Measurements from ENCODE around the gene KLK14.

Gene KLK14

GRCh38 chr19:51083783-51084182, 1.1 kb upstream of the KLK14 start:
- no peak overlapping the region for H3K4me3 ChIP-seq (ENCODE audit: low read depth, low read length)
- H3K4me1 ChIP-seq (ENCODE audit: control insufficient read depth, insufficient read depth, low read length): no peaks in the 10 kb centered on the region
- H3K36me3 ChIP-seq (ENCODE audit: control insufficient read depth, insufficient read depth, low read length): no peaks in the 10 kb centered on the region
- no peaks in the 10 kb centered on the region for H3K27me3 ChIP-seq (ENCODE audit: control insufficient read depth, insufficient read depth, low read length)
- no peak overlapping the region for H3K9ac ChIP-seq (ENCODE audit: low read depth, low read length)
- no peak overlapping the region for H3K27ac ChIP-seq (ENCODE audit: low read depth, low read length)
- H3K9me3 ChIP-seq (ENCODE audit: control insufficient read depth, insufficient read depth, low read length): no peaks in the 10 kb centered on the region

- Histone ChIP-seq H3K27me3 (ENCODE audit: control insufficient read depth, insufficient read depth, low read length) (no peaks in the 10 kb centered on the region), H3K4me3 (ENCODE audit: low read depth, low read length) (no peak overlapping the region), H3K4me1 (ENCODE audit: control insufficient read depth, insufficient read depth, low read length) (no peaks in the 10 kb centered on the region), H3K27ac (ENCODE audit: low read depth, low read length) (no peak overlapping the region), H3K9me3 (ENCODE audit: control insufficient read depth, insufficient read depth, low read length) (no peaks in the 10 kb centered on the region), H3K9ac (ENCODE audit: low read depth, low read length) (no peak overlapping the region), H3K36me3 (ENCODE audit: control insufficient read depth, insufficient read depth, low read length) (no peaks in the 10 kb centered on the region)
Observed at GRCh38 chr19:51083181-51083580, 494 bp upstream of the KLK14 start.

- H3K4me3 ChIP-seq (ENCODE audit: low read depth, low read length): no peak overlapping the region
- H3K9ac ChIP-seq (ENCODE audit: low read depth, low read length): no peak overlapping the region
- H3K36me3 ChIP-seq (ENCODE audit: control insufficient read depth, insufficient read depth, low read length): no peaks in the 10 kb centered on the region
- H3K27me3 ChIP-seq (ENCODE audit: control insufficient read depth, insufficient read depth, low read length): no peaks in the 10 kb centered on the region
- H3K9me3 ChIP-seq (ENCODE audit: control insufficient read depth, insufficient read depth, low read length): no peaks in the 10 kb centered on the region
- 0 out of 2 replicates have a peak, but pooled peaks cover 1% of the 10 kb centered on the region for H3K4me1 ChIP-seq (ENCODE audit: control insufficient read depth, insufficient read depth, low read length)
- H3K27ac ChIP-seq (ENCODE audit: low read depth, low read length): no peak overlapping the region
Observed at GRCh38 chr19:51081476-51081875, 1.2 kb downstream of the KLK14 start.

DNA sequence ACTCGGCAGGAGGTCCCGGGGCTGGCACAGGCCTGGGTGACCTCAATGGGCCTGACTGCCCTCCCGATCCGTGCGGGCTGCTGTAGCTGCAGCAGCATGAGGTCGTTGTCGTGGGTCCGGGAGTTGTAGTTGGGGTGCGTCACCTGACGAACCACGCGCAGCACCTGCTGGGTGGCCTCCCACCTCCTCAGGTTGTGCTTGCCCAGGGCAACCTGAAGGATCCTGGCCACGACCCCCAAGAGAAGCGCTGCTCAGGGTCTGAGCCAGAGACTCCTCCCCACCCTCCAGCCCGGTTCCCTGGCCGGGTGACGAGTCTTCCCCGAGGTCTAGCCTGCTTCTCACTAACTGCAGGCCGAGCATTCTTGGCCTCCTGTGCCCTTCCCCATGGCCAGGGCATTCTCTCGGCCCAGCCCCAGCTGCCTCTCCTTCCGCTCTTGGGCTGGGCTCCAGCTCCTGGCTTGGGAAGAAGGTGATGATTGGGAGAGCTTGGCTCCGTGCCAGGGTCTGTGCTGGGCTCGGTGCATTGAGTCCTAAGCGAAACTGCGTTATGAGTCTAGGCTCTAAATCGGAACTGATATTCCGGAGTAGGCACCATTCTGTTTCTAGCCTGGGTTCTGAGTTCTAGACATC, 3.1 kb downstream of the KLK14 start:
- Histone ChIP-seq H3K9me3 (ENCODE audit: control insufficient read depth, insufficient read depth, low read length) (no peaks in the 10 kb centered on the region), H3K9ac (ENCODE audit: low read depth, low read length) (no peak overlapping the region), H3K27ac (ENCODE audit: low read depth, low read length) (no peak overlapping the region), H3K27me3 (ENCODE audit: control insufficient read depth, insufficient read depth, low read length) (no peaks in the 10 kb centered on the region), H3K4me1 (ENCODE audit: control insufficient read depth, insufficient read depth, low read length) (0 out of 2 replicates have a peak, but pooled peaks cover 5% of the 10 kb centered on the region), H3K36me3 (ENCODE audit: control insufficient read depth, insufficient read depth, low read length) (no peaks in the 10 kb centered on the region), H3K4me3 (ENCODE audit: low read depth, low read length) (no peak overlapping the region)

- H3K36me3 ChIP-seq (ENCODE audit: control insufficient read depth, insufficient read depth, low read length): no peaks in the 10 kb centered on the region
- 0 out of 2 replicates have a peak, but pooled peaks cover 5% of the 10 kb centered on the region for H3K4me1 ChIP-seq (ENCODE audit: control insufficient read depth, insufficient read depth, low read length)
- H3K27me3 ChIP-seq (ENCODE audit: control insufficient read depth, insufficient read depth, low read length): no peaks in the 10 kb centered on the region
- H3K4me3 ChIP-seq (ENCODE audit: low read depth, low read length): no peak overlapping the region
- no peak overlapping the region for H3K27ac ChIP-seq (ENCODE audit: low read depth, low read length)
- H3K9ac ChIP-seq (ENCODE audit: low read depth, low read length): no peak overlapping the region
- no peaks in the 10 kb centered on the region for H3K9me3 ChIP-seq (ENCODE audit: control insufficient read depth, insufficient read depth, low read length)
Observed at GRCh38 chr19:51078731-51079130, 4.0 kb downstream of the KLK14 start.

DNA sequence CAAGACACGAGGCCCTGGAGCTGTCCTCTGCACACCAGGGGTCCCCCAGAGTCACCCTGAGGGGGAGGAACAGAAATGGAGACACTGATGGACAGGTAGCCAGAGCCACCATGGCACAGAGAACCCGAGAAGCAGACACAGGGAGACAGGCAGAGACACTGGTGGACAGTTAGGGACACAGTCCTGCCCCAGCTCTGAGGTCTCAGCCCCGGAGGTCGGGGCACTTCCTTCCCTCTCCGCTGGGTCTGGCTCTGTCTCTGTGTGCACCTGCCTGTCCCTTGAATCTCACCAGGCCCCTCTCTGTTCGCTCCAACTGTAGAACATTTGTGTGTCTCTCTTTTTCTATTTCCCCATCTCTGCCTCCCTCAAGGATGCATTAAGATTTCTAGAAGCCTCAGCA, 4.6 kb downstream of the KLK14 start:
- Histone ChIP-seq H3K36me3 (ENCODE audit: control insufficient read depth, insufficient read depth, low read length) (no peaks in the 10 kb centered on the region), H3K9ac (ENCODE audit: low read depth, low read length) (no peak overlapping the region), H3K27me3 (ENCODE audit: control insufficient read depth, insufficient read depth, low read length) (no peaks in the 10 kb centered on the region), H3K4me3 (ENCODE audit: low read depth, low read length) (no peak overlapping the region), H3K9me3 (ENCODE audit: control insufficient read depth, insufficient read depth, low read length) (0 out of 2 replicates have a peak, but pooled peaks cover 4% of the 10 kb centered on the region), H3K4me1 (ENCODE audit: control insufficient read depth, insufficient read depth, low read length) (0 out of 2 replicates have a peak, but pooled peaks cover 5% of the 10 kb centered on the region), H3K27ac (ENCODE audit: low read depth, low read length) (no peak overlapping the region)

DNA sequence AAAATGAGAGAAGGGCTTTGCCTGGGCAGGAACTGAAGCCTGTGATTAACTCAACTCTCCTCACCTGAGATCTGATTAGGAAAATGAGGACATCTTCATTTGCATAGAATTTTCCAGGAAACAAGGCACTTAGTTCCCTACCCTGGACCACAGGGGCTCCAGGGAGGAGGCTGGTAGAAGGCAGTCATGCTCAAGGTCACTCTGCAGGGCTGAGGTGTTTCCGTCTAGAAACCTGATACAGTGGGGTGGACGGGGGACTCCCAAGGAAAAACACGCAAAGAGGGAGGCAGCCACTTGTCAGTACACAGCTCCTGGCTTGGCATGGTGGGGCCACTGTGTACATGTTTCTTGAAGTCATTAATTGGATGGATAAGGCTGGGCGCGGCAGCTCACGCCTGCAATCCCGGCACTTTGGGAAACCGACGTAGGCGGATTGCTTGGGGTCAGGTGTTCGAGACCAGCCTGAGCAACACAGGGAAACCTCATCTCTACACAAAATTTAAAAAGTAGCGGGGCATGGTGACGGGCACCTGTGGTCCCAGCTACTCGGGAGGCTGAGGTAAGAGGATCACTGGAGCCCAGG, 6.0 kb downstream of the KLK14 start:
- H3K27ac ChIP-seq (ENCODE audit: low read depth, low read length): no peak overlapping the region

GRCh38 chr19:51075998-51076397, 6.7 kb downstream of the KLK14 start:
- Histone ChIP-seq H3K27ac (ENCODE audit: low read depth, low read length) (no peak overlapping the region), H3K9ac (ENCODE audit: low read depth, low read length) (no peak overlapping the region), H3K4me1 (ENCODE audit: control insufficient read depth, insufficient read depth, low read length) (0 out of 2 replicates have a peak, but pooled peaks cover 5% of the 10 kb centered on the region), H3K36me3 (ENCODE audit: control insufficient read depth, insufficient read depth, low read length) (no peaks in the 10 kb centered on the region), H3K4me3 (ENCODE audit: low read depth, low read length) (no peak overlapping the region), H3K27me3 (ENCODE audit: control insufficient read depth, insufficient read depth, low read length) (no peaks in the 10 kb centered on the region), H3K9me3 (ENCODE audit: control insufficient read depth, insufficient read depth, low read length) (0 out of 2 replicates have a peak, but pooled peaks cover 5% of the 10 kb centered on the region)

More for the DNA sequence above, 6.0 kb downstream of the KLK14 start:
- Histone ChIP-seq H3K9me3 (ENCODE audit: control insufficient read depth, insufficient read depth, low read length) (0 out of 2 replicates have a peak, but pooled peaks cover 5% of the 10 kb centered on the region), H3K27me3 (ENCODE audit: control insufficient read depth, insufficient read depth, low read length) (no peaks in the 10 kb centered on the region), H3K4me1 (ENCODE audit: control insufficient read depth, insufficient read depth, low read length) (0 out of 2 replicates have a peak, but pooled peaks cover 5% of the 10 kb centered on the region), H3K4me3 (ENCODE audit: low read depth, low read length) (no peak overlapping the region), H3K36me3 (ENCODE audit: control insufficient read depth, insufficient read depth, low read length) (no peaks in the 10 kb centered on the region), H3K9ac (ENCODE audit: low read depth, low read length) (no peak overlapping the region)

DNA sequence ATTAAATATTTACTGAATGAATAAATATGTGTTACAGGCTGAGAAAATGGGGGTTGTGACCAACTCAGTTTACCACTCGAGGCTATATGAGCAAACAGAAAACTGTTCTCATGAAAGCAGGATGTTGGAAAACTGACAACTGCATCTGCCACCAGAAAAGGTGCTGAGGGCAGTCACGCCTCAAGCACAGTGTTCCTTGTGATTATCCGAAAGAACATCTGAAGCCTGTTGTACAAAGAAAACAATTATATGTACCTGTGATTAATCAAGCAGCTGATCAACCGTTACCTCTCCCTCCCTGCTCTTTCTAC, 11.6 kb downstream of the KLK14 start:
- 0 out of 2 replicates have a peak, but pooled peaks cover 1% of the 10 kb centered on the region for H3K4me1 ChIP-seq (ENCODE audit: control insufficient read depth, insufficient read depth, low read length)
- no peaks in the 10 kb centered on the region for H3K36me3 ChIP-seq (ENCODE audit: control insufficient read depth, insufficient read depth, low read length)
- no peak overlapping the region for H3K27ac ChIP-seq (ENCODE audit: low read depth, low read length)
- 0 out of 2 replicates have a peak, but pooled peaks cover 5% of the 10 kb centered on the region for H3K9me3 ChIP-seq (ENCODE audit: control insufficient read depth, insufficient read depth, low read length)
- H3K9ac ChIP-seq (ENCODE audit: low read depth, low read length): no peak overlapping the region
- no peaks in the 10 kb centered on the region for H3K27me3 ChIP-seq (ENCODE audit: control insufficient read depth, insufficient read depth, low read length)
- no peak overlapping the region for H3K4me3 ChIP-seq (ENCODE audit: low read depth, low read length)

GRCh38 chr19:51070334-51071094, 12.2 kb downstream of the KLK14 start:
- no peaks in the 10 kb centered on the region for H3K36me3 ChIP-seq (ENCODE audit: control insufficient read depth, insufficient read depth, low read length)
- no peak overlapping the region for H3K4me3 ChIP-seq (ENCODE audit: low read depth, low read length)
- H3K4me1 ChIP-seq (ENCODE audit: control insufficient read depth, insufficient read depth, low read length): peaks cover 7% of the 10 kb centered on the region; the same call in 1 of the 2 replicates
- H3K27me3 ChIP-seq (ENCODE audit: control insufficient read depth, insufficient read depth, low read length): no peaks in the 10 kb centered on the region
- 0 out of 2 replicates have a peak, but pooled peaks cover 5% of the 10 kb centered on the region for H3K9me3 ChIP-seq (ENCODE audit: control insufficient read depth, insufficient read depth, low read length)
- no peak overlapping the region for H3K9ac ChIP-seq (ENCODE audit: low read depth, low read length)
- H3K27ac ChIP-seq (ENCODE audit: low read depth, low read length): no peak overlapping the region
